ENCODE data around the gene MCAT. TPM values are rescaled to one million over a fixed set of nuclear protein-coding genes. Genes with fewer than 3 reads are reported as not detected.

Gene MCAT
- total and polyA plus RNA-seq, 2 donors from 2014 or later = 24.8 to 74.7 TPM

- no peaks in the 10 kb centered on the region for H3K27me3 ChIP-seq (ENCODE audit: control insufficient read depth, insufficient read depth, low read length)
- H3K9me3 ChIP-seq (ENCODE audit: control insufficient read depth in 2 of 3, insufficient read depth in 1 of 3, low read length in 3 of 3) = no peaks in the 10 kb centered on the region
- no peak for TF ChIP-seq CTCF (IDR thresholded peaks at IDR 0.05; ENCODE audit: borderline replicate concordance, extremely low read depth, insufficient read depth)
- intact Hi-C loops (cut with DNase I) = no loop called here
- no peak overlapping the region for H3K27ac ChIP-seq (ENCODE audit: low read depth in 2 of 2, low read length in 2 of 2)
- H3K4me1 ChIP-seq (ENCODE audit: control insufficient read depth in 2 of 3, insufficient read depth in 2 of 3, low read depth in 1 of 3, low read length in 3 of 3) = peaks cover 0 to 6% (median 4%) of the 10 kb centered on the region in 3 donors
- no peak overlapping the region for H3K4me3 ChIP-seq (ENCODE audit: low read length in 3 of 3)
- FAIRE-seq = no peak
- H3K36me3 ChIP-seq (ENCODE audit: control insufficient read depth in 2 of 3, insufficient read depth in 3 of 3, low read length in 3 of 3) = peaks cover 3 to 42% (median 18%) of the 10 kb centered on the region in 3 donors
- no peak overlapping the region for H3K9ac ChIP-seq (ENCODE audit: low read length in 3 of 3)
- no peak for DNase-seq
These were observed 8.6 kb downstream of the MCAT start for GRCh38 chr22:43134553-43134952.

GRCh38 chr22:43133401-43133800, 9.8 kb downstream of the MCAT start:
- TF ChIP-seq CTCF (IDR thresholded peaks at IDR 0.05; ENCODE audit: borderline replicate concordance, extremely low read depth, insufficient read depth) = no peak
- no peak overlapping the region for H3K9ac ChIP-seq (ENCODE audit: low read length in 3 of 3)
- FAIRE-seq = no peak
- H3K27ac ChIP-seq (ENCODE audit: low read depth in 2 of 2, low read length in 2 of 2) = no peak overlapping the region
- no peaks in the 10 kb centered on the region for H3K9me3 ChIP-seq (ENCODE audit: control insufficient read depth in 2 of 3, insufficient read depth in 1 of 3, low read length in 3 of 3)
- no peaks in the 10 kb centered on the region for H3K27me3 ChIP-seq (ENCODE audit: control insufficient read depth, insufficient read depth, low read length)
- H3K4me3 ChIP-seq (ENCODE audit: low read length in 3 of 3) = no peak overlapping the region
- peaks cover 3 to 42% (median 15%) of the 10 kb centered on the region in 3 donors for H3K36me3 ChIP-seq (ENCODE audit: control insufficient read depth in 2 of 3, insufficient read depth in 3 of 3, low read length in 3 of 3)
- peaks cover 0 to 8% (median 6%) of the 10 kb centered on the region in 3 donors for H3K4me1 ChIP-seq (ENCODE audit: control insufficient read depth in 2 of 3, insufficient read depth in 2 of 3, low read depth in 1 of 3, low read length in 3 of 3)
- DNase-seq = no peak
- intact Hi-C loops (cut with DNase I) = no loop called here

- H3K9ac ChIP-seq (ENCODE audit: low read length in 3 of 3) = no peak overlapping the region
- H3K4me1 ChIP-seq (ENCODE audit: control insufficient read depth in 2 of 3, insufficient read depth in 2 of 3, low read depth in 1 of 3, low read length in 3 of 3) = peaks cover 0 to 6% (median 4%) of the 10 kb centered on the region in 3 donors
- FAIRE-seq (no peak), DNase-seq (no peak)
- no peak overlapping the region for H3K27ac ChIP-seq (ENCODE audit: low read depth in 2 of 2, low read length in 2 of 2)
- no peaks in the 10 kb centered on the region for H3K27me3 ChIP-seq (ENCODE audit: control insufficient read depth, insufficient read depth, low read length)
- no peaks in the 10 kb centered on the region for H3K9me3 ChIP-seq (ENCODE audit: control insufficient read depth in 2 of 3, insufficient read depth in 1 of 3, low read length in 3 of 3)
- intact Hi-C loops (cut with DNase I) = no loop called here
- H3K4me3 ChIP-seq (ENCODE audit: low read length in 3 of 3) = no peak overlapping the region
- no peak for TF ChIP-seq CTCF (IDR thresholded peaks at IDR 0.05; ENCODE audit: borderline replicate concordance, extremely low read depth, insufficient read depth)
- peaks cover 0 to 29% (median 11%) of the 10 kb centered on the region in 3 donors for H3K36me3 ChIP-seq (ENCODE audit: control insufficient read depth in 2 of 3, insufficient read depth in 3 of 3, low read length in 3 of 3)
These were observed 11.3 kb downstream of the MCAT start for GRCh38 chr22:43131773-43132501.
